HG02623 (cell line): ENCODE measurements around the gene AP5Z1.
"Not testable (repeated sequence)": the region's sequence is repeated elsewhere in the genome, so short reads cannot be mapped to it uniquely, and the experiment has no call there.

Experiments used
- ATAC-seq: cut with Tn5 transposase; IDR thresholded peaks from one replicate; pipeline ENCODE4 v1.9.1; 2021; ENCODE audit warnings: moderate library complexity; ENCODE audit not compliant: unreplicated experiment

AP5Z1 gene

DNA sequence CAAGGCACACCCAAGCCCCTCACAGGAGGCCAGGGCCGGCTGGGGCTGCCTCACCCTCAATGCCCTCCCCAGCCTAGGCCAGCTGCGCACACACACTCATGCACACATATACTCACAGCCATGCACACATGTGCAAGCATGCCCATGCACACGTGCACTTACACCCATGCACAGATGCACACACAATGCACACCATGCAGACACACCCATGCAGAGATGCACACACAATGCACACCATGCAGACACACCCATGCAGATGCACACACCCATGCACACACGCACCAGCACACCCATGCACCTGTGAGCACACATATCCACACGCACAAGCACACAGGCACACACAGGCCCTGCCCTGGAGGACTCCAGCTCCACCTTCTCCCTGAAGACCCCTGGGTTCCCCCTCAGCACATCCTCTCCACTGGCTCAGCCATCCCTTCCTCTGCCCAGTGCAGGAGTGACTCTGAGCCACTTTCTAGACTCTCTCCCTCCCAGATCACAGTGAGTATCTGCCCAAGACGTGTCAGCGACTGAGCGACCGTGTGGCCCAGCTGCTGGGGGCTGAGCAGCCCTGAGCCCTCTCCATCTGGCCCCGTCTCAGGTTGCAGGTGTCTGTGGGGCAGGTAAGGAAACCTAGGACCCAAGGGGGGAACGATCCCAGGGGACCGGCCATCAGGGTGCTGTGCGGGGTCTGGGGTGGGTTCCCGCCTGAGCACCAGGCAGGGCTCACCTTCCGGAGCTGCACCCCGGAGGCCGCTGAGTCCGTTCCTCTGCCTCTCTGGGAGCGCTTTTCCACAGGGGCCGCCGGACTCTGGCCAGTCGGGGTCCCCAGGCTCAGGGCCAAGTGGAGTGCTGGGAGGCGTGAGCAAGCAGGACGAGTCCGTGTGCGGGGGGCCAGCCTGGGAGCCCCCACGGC is 25.8 kb downstream of the AP5Z1 start:
- ATAC-seq = no peak

DNA sequence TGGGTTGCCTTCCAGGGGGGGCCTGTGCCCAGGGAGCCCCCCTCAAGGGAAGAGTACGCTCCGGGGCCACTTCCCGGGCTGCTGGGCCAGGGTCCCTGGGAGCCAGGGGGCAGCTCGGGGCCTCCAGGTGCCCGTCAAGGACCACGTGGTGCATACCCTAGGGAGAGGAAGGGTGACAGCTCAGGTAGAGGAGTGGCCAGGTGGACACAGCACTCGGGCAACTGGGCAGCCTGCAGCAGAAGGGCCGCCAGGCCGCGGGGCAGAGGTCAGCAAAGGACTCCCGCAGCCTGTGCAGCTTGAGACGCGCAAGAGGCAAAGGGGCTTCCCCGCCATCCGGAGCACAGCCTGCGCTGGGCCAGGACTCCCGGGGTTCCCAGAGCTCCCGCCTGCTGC is 26.4 kb downstream of the AP5Z1 start:
- no peak for ATAC-seq

DNA sequence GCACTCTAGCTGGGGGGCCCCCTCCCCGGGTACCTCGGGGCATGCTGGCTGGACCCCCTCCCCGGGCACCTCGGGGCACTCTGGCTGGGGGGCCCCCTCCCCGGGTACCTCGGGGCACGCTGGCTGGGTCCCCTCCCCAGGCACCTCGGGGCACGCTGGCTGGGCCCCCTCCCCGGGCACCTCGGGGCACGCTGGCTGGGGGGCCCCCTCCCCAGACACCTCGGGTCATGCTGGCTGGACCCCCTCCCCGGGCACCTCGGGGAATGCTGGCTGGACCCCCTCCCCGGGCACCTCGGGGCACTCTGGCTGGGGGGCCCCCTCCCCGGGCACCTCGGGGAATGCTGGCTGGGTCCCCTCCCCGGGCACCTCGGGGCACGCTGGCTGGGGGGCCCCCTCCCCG is 27.2 kb downstream of the AP5Z1 start:
- not testable (repeated sequence) for ATAC-seq

DNA sequence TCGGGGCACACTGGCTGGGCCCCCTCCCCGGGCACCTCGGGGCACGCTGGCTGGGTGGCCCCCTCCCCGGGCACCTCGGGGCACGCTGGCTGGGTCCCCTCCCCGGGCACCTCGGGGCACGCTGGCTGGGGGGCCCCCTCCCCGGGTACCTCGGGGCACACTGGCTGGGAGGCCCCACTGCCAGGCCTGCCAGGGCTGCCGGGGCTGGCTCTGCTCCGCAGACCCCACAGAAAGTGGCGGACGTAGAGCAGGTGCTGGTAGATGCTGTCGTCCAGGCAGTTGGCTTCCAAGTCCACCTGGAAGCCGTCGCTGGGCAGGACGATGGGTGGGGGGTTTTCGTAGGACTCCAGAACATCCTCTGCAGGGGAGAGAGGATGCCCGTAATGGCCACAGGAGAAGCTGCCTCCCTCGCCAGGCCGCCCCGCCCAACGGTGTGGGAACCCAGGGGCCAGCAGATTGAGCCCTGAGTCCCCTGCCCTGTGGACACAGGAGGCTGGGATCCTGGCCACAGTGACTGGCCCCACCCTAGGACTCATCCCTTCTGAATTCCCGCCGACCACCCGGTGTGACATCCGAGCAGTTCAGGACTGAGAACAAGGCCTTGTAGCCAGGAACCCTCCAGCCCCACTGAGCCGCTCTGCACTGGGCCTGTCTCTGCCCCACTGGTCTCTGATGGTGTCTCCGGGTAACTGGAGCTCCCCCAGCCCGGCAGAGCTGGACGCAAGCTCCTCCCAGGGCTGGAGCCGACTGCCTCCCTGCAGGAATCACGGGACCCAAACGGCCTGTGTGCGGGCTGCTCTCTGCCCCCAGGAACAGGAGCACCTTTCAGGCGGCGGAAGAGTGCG is 28.2 kb downstream of the AP5Z1 start:
- ATAC-seq = no peak

DNA sequence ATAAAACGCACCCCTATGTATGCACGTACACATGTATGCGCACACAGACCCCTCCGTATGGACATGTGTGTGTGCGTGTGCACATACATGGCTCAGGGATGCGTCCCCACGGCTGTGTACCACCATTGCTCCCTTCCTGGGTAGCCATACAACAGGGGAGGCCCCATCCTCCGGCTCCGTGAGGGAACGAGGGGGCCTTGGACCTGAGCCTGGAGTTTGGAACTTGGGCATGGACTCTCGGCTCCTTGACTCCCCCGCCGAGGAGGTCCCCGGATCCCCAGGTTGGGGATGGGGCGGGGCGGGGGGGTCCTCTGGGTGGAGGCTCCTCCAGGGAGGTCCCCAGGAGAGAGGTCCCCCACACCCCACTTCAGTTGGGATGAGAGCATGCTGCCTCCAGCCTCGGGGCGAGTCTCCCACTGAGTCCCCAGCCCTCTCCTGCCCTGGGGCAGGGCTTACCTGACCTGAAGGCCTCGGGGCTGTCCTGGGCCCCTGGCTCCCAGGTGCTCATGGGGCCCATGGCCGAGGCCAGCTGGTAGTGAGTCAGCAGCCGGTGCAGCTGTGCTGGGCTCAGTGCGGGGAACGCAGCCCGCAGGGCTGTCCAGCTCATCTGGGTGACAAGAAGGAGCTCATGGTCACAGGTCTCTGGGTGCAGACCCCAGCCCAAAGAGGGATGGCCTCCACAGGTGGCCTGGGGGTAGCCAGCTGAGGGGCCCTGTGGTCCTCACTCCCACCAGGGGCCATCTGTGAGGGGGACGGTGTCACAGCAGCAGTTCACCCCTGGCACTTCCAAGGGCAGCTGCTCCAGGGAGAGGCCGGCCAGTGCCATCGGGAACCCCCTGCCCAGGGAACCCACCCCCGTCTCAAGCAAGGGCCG is 29.9 kb downstream of the AP5Z1 start:
- ATAC-seq = no peak

DNA sequence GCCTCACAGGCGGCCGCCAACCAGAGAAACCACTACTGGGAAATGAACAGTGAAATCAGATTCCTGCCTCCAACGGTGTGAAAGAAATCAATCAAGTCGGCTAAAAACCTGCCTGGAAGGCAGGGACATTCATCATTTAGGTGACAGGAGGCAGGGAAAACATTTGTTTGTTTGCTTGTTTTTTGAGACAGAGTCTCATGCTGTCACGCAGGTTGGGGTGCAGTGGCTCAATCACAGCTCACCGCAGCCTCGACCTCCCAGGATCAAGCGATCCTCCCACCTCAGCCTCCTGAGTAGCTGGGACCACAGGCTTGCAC is 30.5 kb downstream of the AP5Z1 start:
- no peak for ATAC-seq

DNA sequence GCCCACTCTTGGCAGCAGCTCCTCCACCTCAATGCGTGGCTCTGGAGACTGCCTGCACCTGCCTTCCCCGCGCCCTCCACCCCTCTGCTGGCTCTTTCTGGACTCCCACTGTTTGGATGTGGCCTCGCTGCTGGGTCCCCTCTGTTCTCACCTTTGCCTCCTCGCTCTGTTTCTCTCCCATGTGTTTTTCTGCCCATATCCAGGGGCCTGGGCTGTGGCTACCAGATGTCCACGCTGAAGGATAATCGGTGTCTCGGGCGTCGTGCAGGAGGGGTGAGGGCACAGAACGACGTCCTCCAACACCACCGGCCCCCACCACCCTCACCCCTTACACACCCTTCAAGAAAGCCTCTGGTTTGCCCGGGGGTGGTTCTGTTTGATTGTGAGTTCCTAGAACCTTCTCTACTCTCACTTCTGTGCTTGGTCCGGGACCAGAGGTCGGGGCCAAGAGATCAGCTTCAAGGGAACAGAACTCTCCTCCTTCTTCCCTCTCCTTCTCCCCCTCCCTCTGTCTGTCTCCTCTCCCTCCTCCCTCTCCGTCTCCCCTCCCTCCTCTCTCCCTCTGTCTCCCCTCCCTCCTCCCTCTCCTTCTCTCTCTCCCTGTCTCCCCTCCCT is 31.7 kb downstream of the AP5Z1 start:
- no peak for ATAC-seq

DNA sequence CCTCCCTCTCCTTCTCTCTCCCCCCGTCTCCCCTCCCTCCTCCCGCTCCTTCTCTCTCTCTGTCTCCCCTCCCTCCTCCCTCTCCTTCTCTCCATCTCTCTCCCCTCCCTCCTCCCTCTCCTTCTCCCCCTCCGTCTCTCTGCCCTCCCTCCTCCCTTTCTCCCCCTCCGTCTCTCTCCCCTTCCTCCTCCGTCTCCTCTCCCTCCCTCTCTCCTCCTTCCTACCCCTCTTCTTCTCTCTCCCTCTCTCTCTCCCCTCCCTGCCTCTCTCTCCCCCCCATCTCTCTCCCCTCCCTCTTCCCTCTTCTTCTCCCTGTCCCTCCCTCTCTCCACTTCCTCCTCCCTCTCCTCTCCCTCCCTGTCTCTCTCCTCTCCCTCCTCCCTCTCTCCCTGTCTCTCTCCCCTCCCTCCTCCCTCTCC is 32.2 kb downstream of the AP5Z1 start:
- ATAC-seq = no peak

DNA sequence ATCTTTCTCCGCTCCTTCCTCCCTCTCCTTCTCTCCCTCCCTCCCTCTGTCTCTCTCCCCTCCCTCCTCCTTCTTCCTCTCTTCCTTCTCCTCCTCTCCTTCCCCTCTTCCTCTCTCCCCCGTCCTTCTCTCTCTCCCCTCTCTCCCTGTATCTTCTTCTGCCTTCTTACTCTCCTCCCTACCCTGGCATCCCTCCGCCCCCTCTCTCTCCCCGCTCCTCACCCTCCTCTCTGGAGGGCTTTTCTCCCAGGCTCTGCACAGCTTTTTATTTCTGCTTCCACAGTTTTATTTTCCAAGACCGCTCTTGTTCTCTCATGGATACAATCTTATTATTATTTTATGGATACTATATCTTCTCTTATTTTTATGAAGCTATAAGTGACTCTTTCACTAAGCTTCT is 32.6 kb downstream of the AP5Z1 start:
- ATAC-seq = no peak

DNA sequence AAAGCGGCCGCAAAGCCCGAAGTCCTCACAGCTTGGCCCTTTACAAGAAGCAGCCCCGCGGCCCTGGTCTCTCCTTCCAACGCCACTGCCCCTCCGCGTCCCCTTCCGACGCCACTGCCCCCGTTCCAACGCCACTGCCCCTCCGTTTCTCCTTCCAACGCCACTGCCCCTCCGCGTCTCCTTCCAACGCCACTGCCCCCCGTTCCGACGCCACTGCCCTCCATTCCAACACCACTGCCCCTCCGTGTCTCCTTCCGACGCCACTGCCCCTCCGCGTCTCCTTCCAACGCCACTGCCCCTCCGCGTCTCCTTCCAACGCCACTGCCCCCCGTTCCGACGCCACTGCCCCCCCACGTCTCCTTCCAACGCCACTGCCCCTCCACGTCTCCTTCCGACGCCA is 33.1 kb downstream of the AP5Z1 start:
- ATAC-seq = no peak

DNA sequence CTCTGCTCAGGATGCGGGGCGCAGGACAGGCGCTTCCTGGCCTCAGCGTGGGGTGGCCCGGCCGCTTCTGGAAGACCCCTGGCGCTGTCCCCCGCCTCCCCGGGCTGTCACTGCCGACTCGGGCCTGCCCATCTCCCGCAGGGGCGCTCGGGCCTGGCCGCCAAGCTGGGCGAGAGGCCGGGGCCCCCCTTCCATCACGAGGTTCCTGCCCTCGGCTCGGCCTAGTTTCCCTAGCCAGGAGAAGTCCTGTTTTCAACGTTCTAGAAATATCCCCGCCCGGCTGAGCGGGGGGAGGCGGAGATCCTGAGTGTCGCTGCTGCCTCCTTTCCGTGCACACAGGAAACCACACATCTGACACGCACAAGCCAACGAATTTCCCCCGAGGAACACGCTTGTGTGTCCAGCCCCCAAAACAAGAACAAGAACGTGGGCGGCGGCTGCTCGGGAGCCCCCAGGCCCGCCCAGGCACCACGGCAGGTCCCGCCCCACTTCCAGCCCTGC is 33.7 kb downstream of the AP5Z1 start:
- no peak for ATAC-seq

DNA sequence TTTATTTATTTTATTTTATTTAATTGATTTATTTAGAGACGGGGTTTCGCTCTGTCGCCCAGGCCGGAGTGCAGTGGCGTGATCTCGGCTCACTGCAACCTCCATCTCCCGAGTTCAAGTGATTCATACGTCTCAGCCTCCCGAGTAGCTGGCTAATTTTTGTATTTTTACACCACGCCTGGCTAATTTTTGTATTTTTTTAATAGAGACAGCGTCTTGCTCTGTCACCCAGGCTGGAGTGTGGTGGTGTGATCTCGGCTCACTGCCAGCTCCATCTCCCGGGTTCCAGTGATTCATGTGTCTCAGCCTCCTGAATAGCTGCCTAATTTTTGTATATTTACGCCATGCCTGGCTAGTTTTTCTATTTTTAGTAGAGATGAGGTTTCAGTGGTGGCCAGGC is 34.2 kb downstream of the AP5Z1 start:
- ATAC-seq = no peak

DNA sequence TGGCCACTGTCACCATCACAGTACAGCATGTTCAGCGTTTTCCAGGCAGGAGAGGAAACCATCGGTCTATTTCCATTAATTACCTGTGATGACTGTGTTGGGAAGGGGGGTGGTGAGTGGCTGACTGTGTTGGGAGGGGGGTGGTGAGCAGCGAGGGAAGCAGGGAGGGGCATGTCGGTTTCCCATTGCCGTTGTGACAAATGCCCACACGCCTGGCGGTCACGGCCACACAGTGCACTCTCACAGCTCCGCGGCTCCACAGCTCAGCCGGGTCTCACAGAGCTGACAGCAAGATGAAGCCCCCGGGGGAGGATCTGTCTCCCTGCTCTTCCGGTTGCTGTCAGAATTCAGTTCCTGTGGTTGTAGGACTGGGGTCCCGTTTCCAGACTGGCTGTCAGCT is 39.0 kb downstream of the AP5Z1 start:
- no peak for ATAC-seq

DNA sequence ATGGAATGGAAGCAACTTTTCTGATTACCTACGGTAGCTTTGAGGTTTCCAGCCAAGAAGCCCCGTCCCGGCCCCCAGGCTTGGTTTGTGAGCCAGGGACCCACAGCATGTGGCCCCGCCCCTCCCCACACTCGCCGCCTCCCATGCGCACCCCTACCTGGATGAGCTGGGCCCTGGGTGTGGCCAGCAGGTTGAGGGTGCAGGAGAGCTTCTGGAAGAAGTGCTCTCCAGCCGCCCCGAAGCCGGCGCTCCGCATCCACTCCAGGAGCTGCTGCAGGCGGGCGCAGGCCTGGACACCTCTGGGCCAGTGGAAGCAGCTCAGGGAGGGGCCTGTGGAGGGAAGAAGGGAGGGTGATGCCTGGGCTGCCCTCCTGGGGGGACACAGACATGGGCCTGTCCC is 39.7 kb downstream of the AP5Z1 start:
- ATAC-seq = no peak

DNA sequence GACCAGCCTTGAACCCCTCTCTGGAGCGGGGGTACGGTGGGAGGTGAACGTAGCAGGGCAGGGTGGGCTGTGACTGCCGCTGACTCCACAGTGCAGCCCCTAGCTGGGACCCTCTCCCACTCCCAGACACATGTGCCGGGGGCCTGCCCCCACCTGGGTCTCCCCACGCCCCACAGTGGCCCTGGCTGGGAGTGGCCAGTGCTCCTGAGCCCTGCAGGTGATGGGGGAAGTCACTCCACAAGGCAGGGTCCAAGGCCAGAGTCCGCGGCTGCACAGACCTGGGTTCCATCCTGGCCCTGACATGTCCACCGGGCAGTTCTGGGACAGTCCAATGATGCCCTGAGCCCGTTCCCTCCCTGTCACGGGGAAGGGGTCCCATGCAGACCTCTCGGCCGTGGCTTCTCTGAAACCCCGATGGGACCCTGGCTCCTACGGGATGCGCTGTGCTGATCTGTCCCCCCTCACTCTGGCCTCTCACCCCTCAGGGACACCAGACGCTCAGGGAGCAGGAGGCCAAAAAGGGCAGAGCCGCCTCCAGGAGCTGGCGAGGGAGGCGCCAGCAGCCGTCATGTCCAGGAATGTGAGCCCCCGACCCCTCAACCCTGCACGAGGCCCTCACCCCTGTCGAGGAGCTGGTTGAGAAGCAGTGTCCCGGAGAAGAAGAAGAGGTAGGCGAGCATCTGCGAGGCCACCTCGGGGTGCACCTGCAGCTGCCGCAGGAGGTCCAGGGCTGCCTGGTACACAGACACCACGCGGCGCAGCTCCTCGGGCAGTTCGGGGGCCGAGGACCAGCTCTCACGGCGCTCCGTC is 40.4 kb downstream of the AP5Z1 start:
- no peak for ATAC-seq

DNA sequence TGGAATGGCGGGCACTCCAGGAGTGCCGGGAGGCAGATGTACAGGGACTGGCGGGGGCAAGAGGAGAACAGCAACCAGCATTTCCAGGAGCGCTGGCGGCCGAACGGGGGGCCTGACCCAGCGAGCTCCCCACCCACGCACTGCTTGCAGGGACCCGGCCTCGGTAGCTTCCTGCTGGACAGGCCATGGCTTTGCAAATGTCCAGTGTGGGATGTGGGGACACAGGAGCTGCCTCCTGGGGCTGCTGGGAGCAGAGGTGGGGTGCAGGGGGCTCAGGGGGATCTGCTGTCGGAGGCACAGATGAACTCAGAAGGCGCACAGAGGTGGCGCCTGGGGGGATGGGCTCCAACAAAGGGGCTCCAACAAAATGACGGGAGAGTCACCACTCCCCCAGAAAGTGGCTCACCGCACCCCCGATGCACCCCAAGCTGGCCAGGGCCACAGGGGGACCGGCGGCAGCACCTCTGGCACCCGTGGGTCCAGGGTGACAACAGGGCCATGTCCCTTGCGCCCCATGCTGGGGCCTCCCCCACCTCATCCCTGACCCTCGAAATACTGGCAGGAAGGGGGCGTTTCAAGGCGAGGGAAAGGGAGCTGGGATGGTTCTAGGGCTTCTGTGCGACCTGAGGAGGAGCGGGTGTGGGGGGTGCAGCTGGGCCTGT is 41.1 kb downstream of the AP5Z1 start:
- ATAC-seq = no peak

DNA sequence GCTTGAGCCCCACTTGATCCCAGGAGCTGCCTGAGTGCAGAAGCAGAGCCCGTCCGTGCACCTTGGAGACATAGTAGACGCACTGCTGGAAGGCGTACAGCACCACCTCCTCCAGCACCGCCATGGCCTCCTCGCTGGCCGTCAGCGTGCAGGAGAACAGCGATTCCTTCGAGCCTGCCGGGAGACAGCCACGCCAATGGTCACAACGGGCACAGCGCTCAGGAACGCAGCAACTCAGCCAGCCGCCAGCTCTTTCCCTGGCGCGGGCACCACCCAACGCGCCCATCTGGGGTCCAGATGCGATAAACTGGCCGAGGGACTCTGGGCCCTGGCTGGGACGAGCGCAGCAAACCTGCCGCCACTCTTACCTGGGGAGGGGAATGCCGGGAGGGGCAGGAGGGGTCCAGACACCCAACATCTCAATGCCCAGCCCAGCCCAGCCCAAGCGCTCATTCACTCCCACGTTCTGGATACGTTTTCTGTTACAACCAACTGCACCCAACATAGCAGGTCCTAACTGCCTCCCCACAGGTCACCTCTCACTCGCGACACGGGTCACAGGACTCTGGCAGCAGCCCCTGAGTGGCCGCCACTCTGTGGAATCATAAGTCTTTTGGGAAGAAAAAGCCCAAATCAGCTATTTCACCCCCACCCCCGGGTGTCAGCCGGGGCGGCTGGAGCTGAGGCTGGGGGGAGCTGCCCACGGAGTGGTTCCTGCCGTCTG is 41.9 kb downstream of the AP5Z1 start:
- no peak for ATAC-seq

DNA sequence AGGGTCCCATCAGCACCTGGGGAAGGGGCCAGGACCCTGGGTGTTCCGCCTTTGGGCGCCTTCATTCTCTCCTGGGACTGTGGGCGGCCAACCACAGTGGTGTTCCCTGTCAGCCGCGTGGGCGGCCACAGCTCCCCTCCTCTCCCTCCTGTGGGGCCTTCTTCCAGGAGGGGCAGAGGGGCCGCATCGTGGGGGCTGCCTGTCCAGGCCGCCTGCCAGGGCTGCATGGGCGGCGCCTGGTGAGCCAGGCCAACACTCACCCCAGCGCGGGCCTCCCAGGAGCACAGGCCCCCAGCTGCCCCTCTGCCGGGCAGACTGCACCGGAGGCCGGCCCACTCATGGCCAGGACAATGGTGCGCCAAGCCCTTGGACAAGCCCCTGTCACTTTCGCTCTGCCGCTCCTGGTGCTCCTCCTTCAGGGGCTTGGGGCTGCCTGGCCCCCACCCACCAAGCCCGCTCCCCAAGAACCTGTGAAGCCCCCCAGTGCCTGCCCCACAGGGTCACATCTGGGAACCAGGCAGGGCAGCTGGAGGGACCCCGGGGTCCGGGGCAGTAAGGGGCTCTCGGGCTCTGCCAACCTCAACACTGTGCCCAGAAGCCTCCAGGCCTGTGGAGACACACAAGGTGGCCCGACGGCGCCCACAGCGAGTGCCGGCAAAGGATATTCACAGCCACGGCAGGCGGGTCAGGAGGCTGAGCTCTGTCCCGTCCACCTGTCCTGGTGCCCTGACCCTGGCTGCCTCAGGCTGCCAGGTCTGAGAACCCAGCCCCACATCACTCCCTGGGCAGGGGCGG is 42.8 kb downstream of the AP5Z1 start:
- ATAC-seq = no peak
